ENCODE measurements around the gene CTAGE6. TPM values are rescaled to one million over a fixed set of nuclear protein-coding genes. Genes with fewer than 3 reads are reported as not detected.
"Not testable (repeated sequence)": the region's sequence is repeated elsewhere in the genome, so short reads cannot be mapped to it uniquely, and the experiment has no call there.

Gene CTAGE6
- total and polyA plus RNA-seq, 2 experiments from 2014 or later: not detected

GRCh38 chr7:143714581-143715454 is 42.7 kb downstream of the CTAGE6 start:
- not testable (repeated sequence) for H3K36me3 Mint-ChIP-seq (ENCODE audit: low read depth); ATAC-seq; H3K27me3 ChIP-seq (ENCODE audit: insufficient read depth); H3K36me3 ChIP-seq (ENCODE audit: insufficient read depth); H3K9me3 Mint-ChIP-seq; H3K4me3 Mint-ChIP-seq; H3K4me2 ChIP-seq; DNase-seq (ENCODE audit: low spot score); H3K27me3 Mint-ChIP-seq (ENCODE audit: insufficient read depth, low read depth, poor library complexity); H2AFZ ChIP-seq; H3K27ac ChIP-seq (ENCODE audit: low read depth); H3K9me2 ChIP-seq (ENCODE audit: insufficient read depth); H3K4me1 ChIP-seq (ENCODE audit: insufficient read depth); H3K4me3 ChIP-seq; H3K4me1 Mint-ChIP-seq; H4K20me1 ChIP-seq (replicated peaks; ENCODE audit: insufficient read depth); H3F3A ChIP-seq (replicated peaks; ENCODE audit: low read depth); H3K27ac Mint-ChIP-seq; H3K79me2 ChIP-seq (replicated peaks; ENCODE audit: insufficient read depth)

- H4K20me1 ChIP-seq (replicated peaks; ENCODE audit: insufficient read depth); H3K36me3 ChIP-seq (ENCODE audit: insufficient read depth); H3K4me1 Mint-ChIP-seq; H3K27ac ChIP-seq (ENCODE audit: low read depth); H3K9me2 ChIP-seq (ENCODE audit: insufficient read depth); H3K4me2 ChIP-seq; DNase-seq (ENCODE audit: low spot score); H3K4me1 ChIP-seq (ENCODE audit: insufficient read depth); H3F3A ChIP-seq (replicated peaks; ENCODE audit: low read depth); H3K4me3 ChIP-seq; H3K27ac Mint-ChIP-seq; H3K79me2 ChIP-seq (replicated peaks; ENCODE audit: insufficient read depth); H3K9me3 Mint-ChIP-seq; H2AFZ ChIP-seq; H3K36me3 Mint-ChIP-seq (ENCODE audit: low read depth); H3K27me3 ChIP-seq (ENCODE audit: insufficient read depth); ATAC-seq; H3K27me3 Mint-ChIP-seq (ENCODE audit: insufficient read depth, low read depth, poor library complexity); H3K4me3 Mint-ChIP-seq: not testable (repeated sequence)
These were observed 45.1 kb downstream of the CTAGE6 start for GRCh38 chr7:143712381-143712780.

GRCh38 chr7:143711727-143712324 is 45.7 kb downstream of the CTAGE6 start:
- H3K4me2 ChIP-seq; H3K27ac Mint-ChIP-seq; H3K4me3 ChIP-seq; H3F3A ChIP-seq (replicated peaks; ENCODE audit: low read depth); ATAC-seq; H4K20me1 ChIP-seq (replicated peaks; ENCODE audit: insufficient read depth); DNase-seq (ENCODE audit: low spot score); H3K4me1 ChIP-seq (ENCODE audit: insufficient read depth); H3K27me3 Mint-ChIP-seq (ENCODE audit: insufficient read depth, low read depth, poor library complexity); H3K36me3 Mint-ChIP-seq (ENCODE audit: low read depth); H3K9me3 Mint-ChIP-seq; H2AFZ ChIP-seq; H3K9me2 ChIP-seq (ENCODE audit: insufficient read depth); H3K36me3 ChIP-seq (ENCODE audit: insufficient read depth); H3K79me2 ChIP-seq (replicated peaks; ENCODE audit: insufficient read depth); H3K4me1 Mint-ChIP-seq; H3K27ac ChIP-seq (ENCODE audit: low read depth); H3K27me3 ChIP-seq (ENCODE audit: insufficient read depth); H3K4me3 Mint-ChIP-seq: not testable (repeated sequence)

- H3K36me3 Mint-ChIP-seq (ENCODE audit: low read depth); H3K27ac ChIP-seq (ENCODE audit: low read depth); H4K20me1 ChIP-seq (replicated peaks; ENCODE audit: insufficient read depth): not testable (repeated sequence)
These were observed 47.6 kb downstream of the CTAGE6 start for GRCh38 chr7:143709895-143710294.

More at GRCh38 chr7:143709895-143710294, 47.6 kb downstream of the CTAGE6 start:
- H3K4me3 Mint-ChIP-seq; H3K27me3 Mint-ChIP-seq (ENCODE audit: insufficient read depth, low read depth, poor library complexity); H3K27ac Mint-ChIP-seq; H3K4me1 ChIP-seq (ENCODE audit: insufficient read depth); H3K27me3 ChIP-seq (ENCODE audit: insufficient read depth); DNase-seq (ENCODE audit: low spot score); H3K9me2 ChIP-seq (ENCODE audit: insufficient read depth); H2AFZ ChIP-seq; ATAC-seq; H3K9me3 Mint-ChIP-seq; H3K4me2 ChIP-seq; H3K4me3 ChIP-seq; H3K79me2 ChIP-seq (replicated peaks; ENCODE audit: insufficient read depth); H3K4me1 Mint-ChIP-seq; H3F3A ChIP-seq (replicated peaks; ENCODE audit: low read depth); H3K36me3 ChIP-seq (ENCODE audit: insufficient read depth): not testable (repeated sequence)

Small RNA genes lying within 50 kb of the gene (small RNA-seq; reads per million reads assigned to genes)
- gene RNU6-267P (ENCODE audit: low replicate concordance): not detected

Other genes with a start within 250 kb of the CTAGE6 start
- gene CTAGE15, start 185.9 kb downstream of the CTAGE6 start, total RNA-seq (2014; rRNA removed; shearing (Covaris generic)): 1.6 and 2.9 TPM in 2 replicates
- 0.10 TPM in 1 of 2 replicates, not detected in the other for gene CTAGE15, start 185.9 kb downstream of the CTAGE6 start, polyA plus RNA-seq (2016; fragmentation: Nextera tagmentation; extraction: Ambion mirVana)
- gene TCAF2, start 136.7 kb downstream of the CTAGE6 start, total RNA-seq (2014; rRNA removed; shearing (Covaris generic)): 0.08 and 0.28 TPM in 2 replicates
- gene TCAF2, start 136.7 kb downstream of the CTAGE6 start, polyA plus RNA-seq (2016; fragmentation: Nextera tagmentation; extraction: Ambion mirVana): 0.09 TPM in 1 of 2 replicates, not detected in the other
- gene TCAF1, start 144.5 kb upstream of the CTAGE6 start, total RNA-seq (2014; rRNA removed; shearing (Covaris generic)): 27.2 and 31.3 TPM in 2 replicates
- gene TCAF1, start 144.5 kb upstream of the CTAGE6 start, polyA plus RNA-seq (2016; fragmentation: Nextera tagmentation; extraction: Ambion mirVana): 13.5 and 15.5 TPM in 2 replicates
- not detected in 2 replicates for gene OR2F2, start 177.5 kb upstream of the CTAGE6 start, total RNA-seq (2014; rRNA removed; shearing (Covaris generic))
- gene OR2F2, start 177.5 kb upstream of the CTAGE6 start, polyA plus RNA-seq (2016; fragmentation: Nextera tagmentation; extraction: Ambion mirVana): not detected in 2 replicates
- gene OR2F1, start 197.1 kb upstream of the CTAGE6 start, total RNA-seq (2014; rRNA removed; shearing (Covaris generic)): 0.04 TPM in 1 of 2 replicates, not detected in the other
- gene OR2F1, start 197.1 kb upstream of the CTAGE6 start, polyA plus RNA-seq (2016; fragmentation: Nextera tagmentation; extraction: Ambion mirVana): not detected in 2 replicates
- gene OR6B1, start 242.6 kb upstream of the CTAGE6 start, total RNA-seq (2014; rRNA removed; shearing (Covaris generic)): not detected in 2 replicates
- gene OR6B1, start 242.6 kb upstream of the CTAGE6 start, polyA plus RNA-seq (2016; fragmentation: Nextera tagmentation; extraction: Ambion mirVana): not detected in 2 replicates